WTC11 (cell line): ENCODE data around the gene ACSL5. TPM values are rescaled to one million over a fixed set of nuclear protein-coding genes. Genes with fewer than 3 reads are reported as not detected.

ENCODE experiments used
- ATAC-seq: fragments of 200-7000 bp; cut with Tn5 transposase; 2 replicates; pipeline ENCODE4 v1.10.0; 2021; ENCODE audit warnings: mild to moderate bottlenecking, moderate library complexity
- CTCF ChIA-PET: fragments of 300-600 bp; sonication (Branson Sonifier 250); formaldehyde crosslinking; loops from one replicate; lab custom pipeline; 2021; ENCODE audit warnings: antibody characterized with exemption; lab: Charles Lee
- POLR2A ChIA-PET: fragments of 350-600 bp; sonication (Branson Sonifier 250); formaldehyde crosslinking; loops from one replicate; lab custom pipeline; 2021; ENCODE audit warnings: antibody characterized with exemption; lab: Charles Lee
- DNase-seq: peaks from one replicate; pipeline ENCODE4 v3.0.0; 2021; ENCODE audit warnings: low spot score
- H3K27ac Mint-ChIP-seq: 2 replicates; pipeline ENCODE4 v1.8.0; 2021; ENCODE audit warnings: mixed read lengths
- H3K27me3 Mint-ChIP-seq: 2 replicates; pipeline ENCODE4 v1.8.0; 2021; ENCODE audit warnings: low read depth, mild to moderate bottlenecking, moderate library complexity, mixed read lengths
- H3K36me3 Mint-ChIP-seq: 2 replicates; pipeline ENCODE4 v1.8.0; 2021; ENCODE audit warnings: mixed read lengths
- H3K4me1 Mint-ChIP-seq: 2 replicates; pipeline ENCODE4 v1.8.0; 2022; ENCODE audit warnings: mixed read lengths
- H3K4me3 Mint-ChIP-seq: 2 replicates; pipeline ENCODE4 v1.8.0; 2021; ENCODE audit warnings: mild to moderate bottlenecking, moderate library complexity, mixed read lengths
- H3K9me3 Mint-ChIP-seq: 2 replicates; pipeline ENCODE4 v1.8.0; 2021; ENCODE audit warnings: mixed read lengths
- CBFB ChIP-seq: sonication (generic); formaldehyde crosslinking; IDR thresholded peaks from 2 replicates; pipeline ENCODE4 v1.8.1; 2022; ENCODE audit warnings: mild to moderate bottlenecking, low read depth, missing genetic modification reagents
- CREB1 ChIP-seq: sonication (generic); formaldehyde crosslinking; IDR thresholded peaks from 2 replicates; pipeline ENCODE4 v1.8.0; 2023; ENCODE audit warnings: mild to moderate bottlenecking, missing genetic modification reagents
- CREM ChIP-seq: sonication (generic); formaldehyde crosslinking; IDR thresholded peaks from 2 replicates; pipeline ENCODE4 v1.8.1; 2022; ENCODE audit warnings: mild to moderate bottlenecking, missing genetic modification reagents, moderate library complexity
- FOXJ3 ChIP-seq: sonication (generic); formaldehyde crosslinking; IDR thresholded peaks from 2 replicates; pipeline ENCODE4 v1.9.0; 2021; ENCODE audit warnings: missing genetic modification reagents, mild to moderate bottlenecking, borderline replicate concordance
- FOXP1 ChIP-seq: sonication (generic); formaldehyde crosslinking; IDR thresholded peaks from 2 replicates; pipeline ENCODE4 v1.8.0; 2022; ENCODE audit warnings: missing genetic modification reagents, mild to moderate bottlenecking, moderate library complexity, borderline replicate concordance
- KAT7 ChIP-seq: sonication (generic); formaldehyde crosslinking; IDR thresholded peaks from 2 replicates; pipeline ENCODE4 v1.8.1; 2023; ENCODE audit warnings: missing genetic modification reagents, mild to moderate bottlenecking, borderline replicate concordance
- MXD4 ChIP-seq: fragments of 250-450 bp; sonication (Bioruptor Pico); IDR thresholded peaks from 2 replicates; pipeline ENCODE4 v1.8.0; 2021; ENCODE audit warnings: mild to moderate bottlenecking, moderate library complexity, borderline replicate concordance
- NFYB ChIP-seq: sonication (generic); formaldehyde crosslinking; conservative IDR thresholded peaks from 2 replicates; pipeline ENCODE4 v1.8.0; 2022; ENCODE audit warnings: low read depth, missing genetic modification reagents
- NR1H2 ChIP-seq: sonication (generic); formaldehyde crosslinking; IDR thresholded peaks from 2 replicates; pipeline ENCODE4 v1.9.0; 2021; ENCODE audit warnings: mild to moderate bottlenecking, moderate library complexity, missing genetic modification reagents
- NR3C1 ChIP-seq: sonication (generic); formaldehyde crosslinking; conservative IDR thresholded peaks from 2 replicates; pipeline ENCODE4 v1.8.1; 2023; ENCODE audit warnings: low read depth, mild to moderate bottlenecking, missing genetic modification reagents
- RELA ChIP-seq: sonication (generic); formaldehyde crosslinking; IDR thresholded peaks from 2 replicates; pipeline ENCODE4 v1.8.1; 2022; ENCODE audit warnings: missing genetic modification reagents, mild to moderate bottlenecking, borderline replicate concordance
- ZNF138 ChIP-seq: sonication (generic); formaldehyde crosslinking; conservative IDR thresholded peaks from 2 replicates; pipeline ENCODE4 v1.8.1; 2022; ENCODE audit warnings: mild to moderate bottlenecking, moderate library complexity, missing genetic modification reagents
- ZNF219 ChIP-seq: sonication (generic); formaldehyde crosslinking; IDR thresholded peaks from 2 replicates; pipeline ENCODE4 v1.8.0; 2023; ENCODE audit warnings: missing genetic modification reagents, mild to moderate bottlenecking, borderline replicate concordance
- ZNF423 ChIP-seq: fragments of 250-450 bp; sonication (Bioruptor Pico); IDR thresholded peaks from 2 replicates; pipeline ENCODE4 v2.1.2; 2022; ENCODE audit warnings: mild to moderate bottlenecking, moderate library complexity
- total RNA-seq: library from RNA; stranded (reverse); gene quantifications from 3 replicates; pipeline ENCODE4 v1.2.3, GENCODE V29; 2021
- TF ChIP-seq, protein P1 (sequence below): sonication (generic); formaldehyde crosslinking; IDR thresholded peaks from 2 replicates; pipeline ENCODE4 v1.8.1; 2023; ENCODE audit warnings: mild to moderate bottlenecking, missing genetic modification reagents, moderate library complexity
- TF ChIP-seq, protein P2 (sequence below): sonication (generic); formaldehyde crosslinking; IDR thresholded peaks from 2 replicates; pipeline ENCODE4 v1.8.0; 2023; ENCODE audit warnings: missing genetic modification reagents, mild to moderate bottlenecking, borderline replicate concordance
- TF ChIP-seq, protein P3 (sequence below): sonication (generic); formaldehyde crosslinking; IDR thresholded peaks from 2 replicates; pipeline ENCODE4 v1.8.0; 2023; ENCODE audit warnings: mild to moderate bottlenecking, missing genetic modification reagents
- TF ChIP-seq, protein P4 (sequence below): fragments of 250-450 bp; sonication (Bioruptor Pico); IDR thresholded peaks from 2 replicates; pipeline ENCODE4 v1.9.0; 2021; ENCODE audit warnings: mild to moderate bottlenecking, borderline replicate concordance
- TF ChIP-seq, protein P5 (sequence below): sonication (generic); formaldehyde crosslinking; IDR thresholded peaks from 2 replicates; pipeline ENCODE4 v1.8.0; 2022; ENCODE audit warnings: mild to moderate bottlenecking, missing genetic modification reagents

The ACSL5 gene
- total RNA-seq, 1 experiment from 2014 or later = 0.22 TPM

DNA sequence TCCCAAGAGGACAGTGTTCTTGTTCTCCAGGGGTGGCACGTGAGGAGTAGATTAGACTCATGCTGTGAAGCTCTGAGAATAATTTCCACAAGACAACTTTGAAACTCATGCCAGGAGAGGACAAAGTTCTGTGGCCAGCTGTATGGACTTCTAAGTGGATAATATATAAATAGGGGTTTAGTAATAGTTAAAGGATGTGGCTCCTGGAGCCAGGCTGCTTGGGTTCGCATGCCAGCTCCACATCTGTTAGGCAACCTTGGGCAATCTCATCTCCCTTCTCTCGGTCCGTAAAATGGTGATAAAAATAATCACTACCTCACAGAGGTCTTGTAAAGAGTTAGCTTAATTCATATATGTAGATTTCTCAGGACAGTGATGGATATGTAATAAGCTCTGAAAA, 35.8 kb downstream of the ACSL5 start:
- no peak for DNase-seq
- ChIA-PET CTCF (no interaction called here), POLR2A (no interaction called here)
- no peak overlapping the region for H3K27ac Mint-ChIP-seq
- H3K4me3 Mint-ChIP-seq = no peak overlapping the region
- no peaks in the 10 kb centered on the region for H3K36me3 Mint-ChIP-seq
- no peaks in the 10 kb centered on the region for H3K4me1 Mint-ChIP-seq
- H3K27me3 Mint-ChIP-seq = peaks cover 7% of the 10 kb centered on the region; the same call in 1 of the 2 replicates
- H3K9me3 Mint-ChIP-seq = peaks cover 5% of the 10 kb centered on the region
- no peak for ATAC-seq
- TF ChIP-seq, protein P1, sequence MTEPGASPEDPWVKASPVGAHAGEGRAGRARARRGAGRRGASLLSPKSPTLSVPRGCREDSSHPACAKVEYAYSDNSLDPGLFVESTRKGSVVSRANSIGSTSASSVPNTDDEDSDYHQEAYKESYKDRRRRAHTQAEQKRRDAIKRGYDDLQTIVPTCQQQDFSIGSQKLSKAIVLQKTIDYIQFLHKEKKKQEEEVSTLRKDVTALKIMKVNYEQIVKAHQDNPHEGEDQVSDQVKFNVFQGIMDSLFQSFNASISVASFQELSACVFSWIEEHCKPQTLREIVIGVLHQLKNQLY (CRISPR knock-in tag) = no peak
- no peak for TF ChIP-seq ZNF138 (CRISPR knock-in tag)
- no peak for TF ChIP-seq FOXP1 (CRISPR knock-in tag)
- no peak for TF ChIP-seq CBFB (CRISPR knock-in tag)
- TF ChIP-seq MXD4 (CRISPR knock-in tag) = no peak
- TF ChIP-seq, protein P2, sequence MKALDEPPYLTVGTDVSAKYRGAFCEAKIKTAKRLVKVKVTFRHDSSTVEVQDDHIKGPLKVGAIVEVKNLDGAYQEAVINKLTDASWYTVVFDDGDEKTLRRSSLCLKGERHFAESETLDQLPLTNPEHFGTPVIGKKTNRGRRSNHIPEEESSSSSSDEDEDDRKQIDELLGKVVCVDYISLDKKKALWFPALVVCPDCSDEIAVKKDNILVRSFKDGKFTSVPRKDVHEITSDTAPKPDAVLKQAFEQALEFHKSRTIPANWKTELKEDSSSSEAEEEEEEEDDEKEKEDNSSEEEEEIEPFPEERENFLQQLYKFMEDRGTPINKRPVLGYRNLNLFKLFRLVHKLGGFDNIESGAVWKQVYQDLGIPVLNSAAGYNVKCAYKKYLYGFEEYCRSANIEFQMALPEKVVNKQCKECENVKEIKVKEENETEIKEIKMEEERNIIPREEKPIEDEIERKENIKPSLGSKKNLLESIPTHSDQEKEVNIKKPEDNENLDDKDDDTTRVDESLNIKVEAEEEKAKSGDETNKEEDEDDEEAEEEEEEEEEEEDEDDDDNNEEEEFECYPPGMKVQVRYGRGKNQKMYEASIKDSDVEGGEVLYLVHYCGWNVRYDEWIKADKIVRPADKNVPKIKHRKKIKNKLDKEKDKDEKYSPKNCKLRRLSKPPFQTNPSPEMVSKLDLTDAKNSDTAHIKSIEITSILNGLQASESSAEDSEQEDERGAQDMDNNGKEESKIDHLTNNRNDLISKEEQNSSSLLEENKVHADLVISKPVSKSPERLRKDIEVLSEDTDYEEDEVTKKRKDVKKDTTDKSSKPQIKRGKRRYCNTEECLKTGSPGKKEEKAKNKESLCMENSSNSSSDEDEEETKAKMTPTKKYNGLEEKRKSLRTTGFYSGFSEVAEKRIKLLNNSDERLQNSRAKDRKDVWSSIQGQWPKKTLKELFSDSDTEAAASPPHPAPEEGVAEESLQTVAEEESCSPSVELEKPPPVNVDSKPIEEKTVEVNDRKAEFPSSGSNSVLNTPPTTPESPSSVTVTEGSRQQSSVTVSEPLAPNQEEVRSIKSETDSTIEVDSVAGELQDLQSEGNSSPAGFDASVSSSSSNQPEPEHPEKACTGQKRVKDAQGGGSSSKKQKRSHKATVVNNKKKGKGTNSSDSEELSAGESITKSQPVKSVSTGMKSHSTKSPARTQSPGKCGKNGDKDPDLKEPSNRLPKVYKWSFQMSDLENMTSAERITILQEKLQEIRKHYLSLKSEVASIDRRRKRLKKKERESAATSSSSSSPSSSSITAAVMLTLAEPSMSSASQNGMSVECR (CRISPR knock-in tag) = no peak
- no peak for TF ChIP-seq NR3C1 (CRISPR knock-in tag)
- TF ChIP-seq CREM (CRISPR knock-in tag) = no peak
- no peak for TF ChIP-seq NR1H2 (CRISPR knock-in tag)

DNA sequence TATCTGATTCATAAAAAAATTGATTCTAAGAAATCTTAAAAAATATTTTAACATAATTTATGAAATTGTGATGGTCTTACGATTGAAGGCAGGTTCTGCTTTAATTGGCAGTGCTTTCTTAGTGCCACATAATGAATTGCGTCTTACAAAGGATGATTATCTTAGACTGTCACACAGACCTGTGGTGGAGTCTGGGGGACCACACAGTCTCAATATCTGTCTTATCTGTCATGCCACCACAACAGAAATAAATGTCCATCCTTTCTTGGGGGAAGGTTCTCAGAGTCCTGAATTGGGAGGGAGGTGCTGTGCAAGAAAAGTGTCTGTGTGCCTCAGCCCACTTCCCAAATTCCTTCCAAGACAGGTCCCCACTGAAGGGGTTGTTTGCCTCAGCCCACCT, 38.8 kb downstream of the ACSL5 start:
- no peak overlapping the region for H3K27ac Mint-ChIP-seq
- H3K4me3 Mint-ChIP-seq = no peak overlapping the region
- DNase-seq (no peak), ATAC-seq (no peak)
- H3K36me3 Mint-ChIP-seq = no peaks in the 10 kb centered on the region
- TF ChIP-seq, protein P3, sequence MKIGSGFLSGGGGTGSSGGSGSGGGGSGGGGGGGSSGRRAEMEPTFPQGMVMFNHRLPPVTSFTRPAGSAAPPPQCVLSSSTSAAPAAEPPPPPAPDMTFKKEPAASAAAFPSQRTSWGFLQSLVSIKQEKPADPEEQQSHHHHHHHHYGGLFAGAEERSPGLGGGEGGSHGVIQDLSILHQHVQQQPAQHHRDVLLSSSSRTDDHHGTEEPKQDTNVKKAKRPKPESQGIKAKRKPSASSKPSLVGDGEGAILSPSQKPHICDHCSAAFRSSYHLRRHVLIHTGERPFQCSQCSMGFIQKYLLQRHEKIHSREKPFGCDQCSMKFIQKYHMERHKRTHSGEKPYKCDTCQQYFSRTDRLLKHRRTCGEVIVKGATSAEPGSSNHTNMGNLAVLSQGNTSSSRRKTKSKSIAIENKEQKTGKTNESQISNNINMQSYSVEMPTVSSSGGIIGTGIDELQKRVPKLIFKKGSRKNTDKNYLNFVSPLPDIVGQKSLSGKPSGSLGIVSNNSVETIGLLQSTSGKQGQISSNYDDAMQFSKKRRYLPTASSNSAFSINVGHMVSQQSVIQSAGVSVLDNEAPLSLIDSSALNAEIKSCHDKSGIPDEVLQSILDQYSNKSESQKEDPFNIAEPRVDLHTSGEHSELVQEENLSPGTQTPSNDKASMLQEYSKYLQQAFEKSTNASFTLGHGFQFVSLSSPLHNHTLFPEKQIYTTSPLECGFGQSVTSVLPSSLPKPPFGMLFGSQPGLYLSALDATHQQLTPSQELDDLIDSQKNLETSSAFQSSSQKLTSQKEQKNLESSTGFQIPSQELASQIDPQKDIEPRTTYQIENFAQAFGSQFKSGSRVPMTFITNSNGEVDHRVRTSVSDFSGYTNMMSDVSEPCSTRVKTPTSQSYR (CRISPR knock-in tag) = no peak
- TF ChIP-seq, protein P4, sequence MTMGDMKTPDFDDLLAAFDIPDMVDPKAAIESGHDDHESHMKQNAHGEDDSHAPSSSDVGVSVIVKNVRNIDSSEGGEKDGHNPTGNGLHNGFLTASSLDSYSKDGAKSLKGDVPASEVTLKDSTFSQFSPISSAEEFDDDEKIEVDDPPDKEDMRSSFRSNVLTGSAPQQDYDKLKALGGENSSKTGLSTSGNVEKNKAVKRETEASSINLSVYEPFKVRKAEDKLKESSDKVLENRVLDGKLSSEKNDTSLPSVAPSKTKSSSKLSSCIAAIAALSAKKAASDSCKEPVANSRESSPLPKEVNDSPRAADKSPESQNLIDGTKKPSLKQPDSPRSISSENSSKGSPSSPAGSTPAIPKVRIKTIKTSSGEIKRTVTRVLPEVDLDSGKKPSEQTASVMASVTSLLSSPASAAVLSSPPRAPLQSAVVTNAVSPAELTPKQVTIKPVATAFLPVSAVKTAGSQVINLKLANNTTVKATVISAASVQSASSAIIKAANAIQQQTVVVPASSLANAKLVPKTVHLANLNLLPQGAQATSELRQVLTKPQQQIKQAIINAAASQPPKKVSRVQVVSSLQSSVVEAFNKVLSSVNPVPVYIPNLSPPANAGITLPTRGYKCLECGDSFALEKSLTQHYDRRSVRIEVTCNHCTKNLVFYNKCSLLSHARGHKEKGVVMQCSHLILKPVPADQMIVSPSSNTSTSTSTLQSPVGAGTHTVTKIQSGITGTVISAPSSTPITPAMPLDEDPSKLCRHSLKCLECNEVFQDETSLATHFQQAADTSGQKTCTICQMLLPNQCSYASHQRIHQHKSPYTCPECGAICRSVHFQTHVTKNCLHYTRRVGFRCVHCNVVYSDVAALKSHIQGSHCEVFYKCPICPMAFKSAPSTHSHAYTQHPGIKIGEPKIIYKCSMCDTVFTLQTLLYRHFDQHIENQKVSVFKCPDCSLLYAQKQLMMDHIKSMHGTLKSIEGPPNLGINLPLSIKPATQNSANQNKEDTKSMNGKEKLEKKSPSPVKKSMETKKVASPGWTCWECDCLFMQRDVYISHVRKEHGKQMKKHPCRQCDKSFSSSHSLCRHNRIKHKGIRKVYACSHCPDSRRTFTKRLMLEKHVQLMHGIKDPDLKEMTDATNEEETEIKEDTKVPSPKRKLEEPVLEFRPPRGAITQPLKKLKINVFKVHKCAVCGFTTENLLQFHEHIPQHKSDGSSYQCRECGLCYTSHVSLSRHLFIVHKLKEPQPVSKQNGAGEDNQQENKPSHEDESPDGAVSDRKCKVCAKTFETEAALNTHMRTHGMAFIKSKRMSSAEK (CRISPR knock-in tag) = no peak
- no peak for TF ChIP-seq KAT7 (CRISPR knock-in tag)
- no peak for TF ChIP-seq NR3C1 (CRISPR knock-in tag)
- TF ChIP-seq ZNF423 = no peak
- no peak for TF ChIP-seq FOXJ3 (CRISPR knock-in tag)
- no peak for TF ChIP-seq ZNF219
- TF ChIP-seq NFYB (CRISPR knock-in tag) = no peak
- TF ChIP-seq RELA (CRISPR knock-in tag) = no peak
- no peak for TF ChIP-seq CREB1 (CRISPR knock-in tag)
- TF ChIP-seq, protein P5, sequence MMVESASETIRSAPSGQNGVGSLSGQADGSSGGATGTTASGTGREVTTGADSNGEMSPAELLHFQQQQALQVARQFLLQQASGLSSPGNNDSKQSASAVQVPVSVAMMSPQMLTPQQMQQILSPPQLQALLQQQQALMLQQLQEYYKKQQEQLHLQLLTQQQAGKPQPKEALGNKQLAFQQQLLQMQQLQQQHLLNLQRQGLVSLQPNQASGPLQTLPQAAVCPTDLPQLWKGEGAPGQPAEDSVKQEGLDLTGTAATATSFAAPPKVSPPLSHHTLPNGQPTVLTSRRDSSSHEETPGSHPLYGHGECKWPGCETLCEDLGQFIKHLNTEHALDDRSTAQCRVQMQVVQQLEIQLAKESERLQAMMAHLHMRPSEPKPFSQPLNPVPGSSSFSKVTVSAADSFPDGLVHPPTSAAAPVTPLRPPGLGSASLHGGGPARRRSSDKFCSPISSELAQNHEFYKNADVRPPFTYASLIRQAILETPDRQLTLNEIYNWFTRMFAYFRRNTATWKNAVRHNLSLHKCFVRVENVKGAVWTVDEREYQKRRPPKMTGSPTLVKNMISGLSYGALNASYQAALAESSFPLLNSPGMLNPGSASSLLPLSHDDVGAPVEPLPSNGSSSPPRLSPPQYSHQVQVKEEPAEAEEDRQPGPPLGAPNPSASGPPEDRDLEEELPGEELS (CRISPR knock-in tag) = no peak
- TF ChIP-seq ZNF138 (CRISPR knock-in tag) = no peak
- H3K4me1 Mint-ChIP-seq = no peaks in the 10 kb centered on the region
- peaks cover 7% of the 10 kb centered on the region for H3K27me3 Mint-ChIP-seq
- peaks cover 12% of the 10 kb centered on the region for H3K9me3 Mint-ChIP-seq
- POLR2A ChIA-PET = no interaction called here
- CTCF ChIA-PET = no interaction called here
